Measurements from ENCODE around the gene GRM2. TPM values are rescaled to one million over a fixed set of nuclear protein-coding genes. Genes with fewer than 3 reads are reported as not detected.

GRM2 gene
- total RNA-seq, 1 experiment from 2014 or later: 1.9 TPM

DNA sequence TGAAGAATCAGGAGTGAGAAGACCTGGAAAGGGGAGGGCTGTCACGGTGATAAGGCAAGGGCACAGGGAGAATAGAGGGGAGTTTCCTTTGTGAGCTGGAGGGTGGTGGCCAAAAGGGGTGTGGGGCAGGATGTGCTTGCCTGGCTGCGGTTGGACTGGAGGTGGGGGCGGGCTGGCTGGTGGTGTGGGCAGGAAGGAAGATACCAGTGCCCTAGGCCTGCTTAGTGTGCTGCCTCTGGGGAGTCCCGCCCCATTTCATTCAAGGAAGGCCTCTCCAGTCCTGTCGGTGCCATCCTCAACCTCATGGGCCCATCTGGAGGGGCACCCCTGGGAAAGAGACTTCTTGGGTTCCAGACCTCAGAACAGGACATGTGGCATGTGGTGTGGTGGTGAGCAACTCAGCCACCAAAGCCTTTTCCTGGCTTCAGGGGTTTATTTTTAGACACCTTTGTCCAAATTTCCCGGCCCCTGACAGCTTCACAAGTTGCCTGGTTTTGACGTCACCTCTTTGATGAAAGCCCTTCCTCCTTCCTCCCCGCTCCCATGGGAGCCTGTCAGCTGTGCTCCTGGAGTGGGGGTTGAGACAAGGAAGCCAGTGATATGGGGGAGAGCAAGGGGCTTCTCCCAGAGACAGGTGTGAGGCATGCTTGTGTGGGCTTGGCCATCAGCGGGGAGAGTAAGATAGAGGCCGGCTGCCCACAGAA, 20.2 kb upstream of the GRM2 start:
- H4K8ac ChIP-seq (replicated peaks; ENCODE audit: insufficient read length, low read depth, low read length): no peak overlapping the region
- H3K18ac ChIP-seq (ENCODE audit: insufficient read length, low read depth, low read length): no peak overlapping the region
- H3K27ac Mint-ChIP-seq: peak overlapping the region in 1 of 3 experiments; percentile 95; a peak in 1 of 7 replicates
- peaks cover 14 to 21% of the 10 kb centered on the region in 2 experiments for H3K4me1 Mint-ChIP-seq
- H4K20me1 ChIP-seq (ENCODE audit: control insufficient read depth, insufficient read depth, insufficient read length): peaks cover 2% of the 10 kb centered on the region
- H2BK20ac ChIP-seq (ENCODE audit: low read depth, low read length, poor library complexity, severe bottlenecking): no peak overlapping the region
- H3K9ac ChIP-seq (ENCODE audit: extremely low read depth, insufficient read length, low read length): no peak overlapping the region
- WGBS (ENCODE audit: extremely low coverage, insufficient read length, low lambda C conversion rate): no CpG with 5 or more reads among the region's 10 CpGs
- no peaks in the 10 kb centered on the region for H3K27me3 ChIP-seq (ENCODE audit: insufficient read depth, low read length)
- H3K14ac ChIP-seq (ENCODE audit: insufficient read depth, low read length): no peak overlapping the region; the same call in 1 of the 2 replicates
- no peak overlapping the region for H4K5ac ChIP-seq (ENCODE audit: insufficient read length, low read depth, low read length)
- H4K91ac ChIP-seq (ENCODE audit: insufficient read length, low read depth, low read length): no peak overlapping the region
- no peaks in the 10 kb centered on the region; the same call in 1 of the 2 replicates for H3K4me1 ChIP-seq (ENCODE audit: insufficient read depth, low read length)
- H3K9me3 ChIP-seq (ENCODE audit: control insufficient read depth, low read depth, low read length): no peaks in the 10 kb centered on the region
- H3T11ph ChIP-seq (ENCODE audit: low read length): no peak overlapping the region
- peaks cover 0 to 11% (median 0%) of the 10 kb centered on the region in 3 experiments; a peak in 3 of 7 replicates for H3K36me3 Mint-ChIP-seq (ENCODE audit: insufficient read depth in 1 of 3, low read depth in 3 of 3)
- TF ChIP-seq, protein P1, sequence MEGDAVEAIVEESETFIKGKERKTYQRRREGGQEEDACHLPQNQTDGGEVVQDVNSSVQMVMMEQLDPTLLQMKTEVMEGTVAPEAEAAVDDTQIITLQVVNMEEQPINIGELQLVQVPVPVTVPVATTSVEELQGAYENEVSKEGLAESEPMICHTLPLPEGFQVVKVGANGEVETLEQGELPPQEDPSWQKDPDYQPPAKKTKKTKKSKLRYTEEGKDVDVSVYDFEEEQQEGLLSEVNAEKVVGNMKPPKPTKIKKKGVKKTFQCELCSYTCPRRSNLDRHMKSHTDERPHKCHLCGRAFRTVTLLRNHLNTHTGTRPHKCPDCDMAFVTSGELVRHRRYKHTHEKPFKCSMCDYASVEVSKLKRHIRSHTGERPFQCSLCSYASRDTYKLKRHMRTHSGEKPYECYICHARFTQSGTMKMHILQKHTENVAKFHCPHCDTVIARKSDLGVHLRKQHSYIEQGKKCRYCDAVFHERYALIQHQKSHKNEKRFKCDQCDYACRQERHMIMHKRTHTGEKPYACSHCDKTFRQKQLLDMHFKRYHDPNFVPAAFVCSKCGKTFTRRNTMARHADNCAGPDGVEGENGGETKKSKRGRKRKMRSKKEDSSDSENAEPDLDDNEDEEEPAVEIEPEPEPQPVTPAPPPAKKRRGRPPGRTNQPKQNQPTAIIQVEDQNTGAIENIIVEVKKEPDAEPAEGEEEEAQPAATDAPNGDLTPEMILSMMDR (conservative IDR thresholded peaks at IDR 0.05): no peak
- H3K79me1 ChIP-seq (ENCODE audit: insufficient read depth, low read depth, low read length, poor library complexity, severe bottlenecking): no peaks in the 10 kb centered on the region
- no peak overlapping the region for H3K56ac ChIP-seq (ENCODE audit: insufficient read length, low read depth, low read length)
- no peak overlapping the region for H2BK12ac ChIP-seq (ENCODE audit: insufficient read length, low read depth, low read length)
- no peaks in the 10 kb centered on the region for H3K79me2 ChIP-seq (ENCODE audit: insufficient read depth, low read length)
- H2BK15ac ChIP-seq (ENCODE audit: low read depth, low read length): no peak overlapping the region
- H2BK120ac ChIP-seq (ENCODE audit: low read depth, low read length, poor library complexity, severe bottlenecking): no peak overlapping the region
- no peaks in the 10 kb centered on the region for H3K23me2 ChIP-seq (ENCODE audit: insufficient read length, low read depth, low read length, poor library complexity, severe bottlenecking)
- no peak overlapping the region for H3K4me3 Mint-ChIP-seq
- no peaks in the 10 kb centered on the region for H3K9me3 Mint-ChIP-seq
- H3K4ac ChIP-seq (ENCODE audit: low read depth, low read length): no peak overlapping the region
- H3K23ac ChIP-seq (ENCODE audit: insufficient read length, low read depth, low read length): no peak overlapping the region
- no peak overlapping the region for H2BK5ac ChIP-seq (ENCODE audit: insufficient read length, low read length)
- DNase-seq: peak; percentile 53
- no peak overlapping the region for H2AK5ac ChIP-seq (ENCODE audit: insufficient read length, low read length)
- no peak overlapping the region for H3K27ac ChIP-seq (ENCODE audit: insufficient read length, low read depth, low read length)
- no peaks in the 10 kb centered on the region for H3K27me3 Mint-ChIP-seq (ENCODE audit: low read depth)
- H2AFZ ChIP-seq (ENCODE audit: low read length): no peak overlapping the region
- no peak overlapping the region for H3K4me2 ChIP-seq (ENCODE audit: insufficient read depth, insufficient read length, low read length)
